ENCODE data around the gene PSD.

Gene PSD

DNA sequence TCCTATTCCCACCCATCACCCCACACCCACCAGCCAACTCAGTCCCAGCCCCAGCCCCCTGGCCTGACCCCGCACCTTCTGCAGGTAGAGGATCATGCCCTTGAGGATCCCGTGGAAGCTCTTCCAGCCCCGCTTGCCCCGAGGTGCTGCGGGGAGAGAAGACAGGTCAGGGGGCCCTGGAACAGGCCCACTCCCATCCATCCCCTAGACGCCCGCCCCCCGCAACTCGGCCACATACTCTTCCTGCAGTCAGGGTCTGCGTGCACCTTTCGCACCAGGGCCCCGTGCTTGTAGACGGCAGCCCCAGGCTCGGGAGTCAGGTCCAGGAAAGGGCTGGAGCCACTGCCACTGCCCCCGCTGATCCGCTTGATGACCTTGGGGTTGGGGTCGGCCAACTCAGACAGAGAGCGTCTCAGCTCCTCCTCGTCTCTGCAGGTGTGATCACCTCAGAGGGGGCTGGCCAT, 13.4 kb downstream of the PSD start:
- H3K9me3 ChIP-seq (ENCODE audit: control insufficient read depth, insufficient read depth, low read depth, low read length): no peaks in the 10 kb centered on the region
- POLR2A ChIA-PET: interaction anchor here (2.1 kb wide), 1 partner anchor 15 kb away, joined by 8 read pairs; the partner anchor contains the start of gene FBXL15
- peaks cover 0 to 13% of the 10 kb centered on the region in 2 experiments; a peak in 1 of 3 replicates for H3K36me3 ChIP-seq (ENCODE audit: control insufficient read depth in 2 of 2, insufficient read depth in 1 of 2, low read length in 2 of 2)
- CTCF ChIA-PET: interaction anchor here (0.7 to 7.2 kb wide), 6 partner anchors 8 to 235 kb away, joined by 3 to 41 read pairs (median 10); no protein-coding TSS in a partner anchor
- H3K4me3 ChIP-seq (ENCODE audit: low read depth, low read length): no peak overlapping the region
- H3K4me1 ChIP-seq (ENCODE audit: control insufficient read depth, insufficient read depth, low read length): no peaks in the 10 kb centered on the region; the same call in 1 of the 2 replicates
- H3K27ac ChIP-seq (ENCODE audit: extremely low read depth, low read depth, low read length): no peak overlapping the region
- TF ChIP-seq ZNF558 (tag by site-specific recombination; IDR thresholded peaks at IDR 0.05) (no peak), BCL11B (tag by site-specific recombination; IDR thresholded peaks at IDR 0.05; ENCODE audit: low read depth) (no peak), REPIN1 (tag by site-specific recombination; IDR thresholded peaks at IDR 0.05; ENCODE audit: low read depth) (no peak), ZFP37 (tag by site-specific recombination; IDR thresholded peaks at IDR 0.05) (no peak), ZNF354C (tag by site-specific recombination; IDR thresholded peaks at IDR 0.05; ENCODE audit: borderline replicate concordance, low read depth) (no peak), SP2 (tag by site-specific recombination; IDR thresholded peaks at IDR 0.05) (no peak)
- TF ChIP-seq, protein P1, sequence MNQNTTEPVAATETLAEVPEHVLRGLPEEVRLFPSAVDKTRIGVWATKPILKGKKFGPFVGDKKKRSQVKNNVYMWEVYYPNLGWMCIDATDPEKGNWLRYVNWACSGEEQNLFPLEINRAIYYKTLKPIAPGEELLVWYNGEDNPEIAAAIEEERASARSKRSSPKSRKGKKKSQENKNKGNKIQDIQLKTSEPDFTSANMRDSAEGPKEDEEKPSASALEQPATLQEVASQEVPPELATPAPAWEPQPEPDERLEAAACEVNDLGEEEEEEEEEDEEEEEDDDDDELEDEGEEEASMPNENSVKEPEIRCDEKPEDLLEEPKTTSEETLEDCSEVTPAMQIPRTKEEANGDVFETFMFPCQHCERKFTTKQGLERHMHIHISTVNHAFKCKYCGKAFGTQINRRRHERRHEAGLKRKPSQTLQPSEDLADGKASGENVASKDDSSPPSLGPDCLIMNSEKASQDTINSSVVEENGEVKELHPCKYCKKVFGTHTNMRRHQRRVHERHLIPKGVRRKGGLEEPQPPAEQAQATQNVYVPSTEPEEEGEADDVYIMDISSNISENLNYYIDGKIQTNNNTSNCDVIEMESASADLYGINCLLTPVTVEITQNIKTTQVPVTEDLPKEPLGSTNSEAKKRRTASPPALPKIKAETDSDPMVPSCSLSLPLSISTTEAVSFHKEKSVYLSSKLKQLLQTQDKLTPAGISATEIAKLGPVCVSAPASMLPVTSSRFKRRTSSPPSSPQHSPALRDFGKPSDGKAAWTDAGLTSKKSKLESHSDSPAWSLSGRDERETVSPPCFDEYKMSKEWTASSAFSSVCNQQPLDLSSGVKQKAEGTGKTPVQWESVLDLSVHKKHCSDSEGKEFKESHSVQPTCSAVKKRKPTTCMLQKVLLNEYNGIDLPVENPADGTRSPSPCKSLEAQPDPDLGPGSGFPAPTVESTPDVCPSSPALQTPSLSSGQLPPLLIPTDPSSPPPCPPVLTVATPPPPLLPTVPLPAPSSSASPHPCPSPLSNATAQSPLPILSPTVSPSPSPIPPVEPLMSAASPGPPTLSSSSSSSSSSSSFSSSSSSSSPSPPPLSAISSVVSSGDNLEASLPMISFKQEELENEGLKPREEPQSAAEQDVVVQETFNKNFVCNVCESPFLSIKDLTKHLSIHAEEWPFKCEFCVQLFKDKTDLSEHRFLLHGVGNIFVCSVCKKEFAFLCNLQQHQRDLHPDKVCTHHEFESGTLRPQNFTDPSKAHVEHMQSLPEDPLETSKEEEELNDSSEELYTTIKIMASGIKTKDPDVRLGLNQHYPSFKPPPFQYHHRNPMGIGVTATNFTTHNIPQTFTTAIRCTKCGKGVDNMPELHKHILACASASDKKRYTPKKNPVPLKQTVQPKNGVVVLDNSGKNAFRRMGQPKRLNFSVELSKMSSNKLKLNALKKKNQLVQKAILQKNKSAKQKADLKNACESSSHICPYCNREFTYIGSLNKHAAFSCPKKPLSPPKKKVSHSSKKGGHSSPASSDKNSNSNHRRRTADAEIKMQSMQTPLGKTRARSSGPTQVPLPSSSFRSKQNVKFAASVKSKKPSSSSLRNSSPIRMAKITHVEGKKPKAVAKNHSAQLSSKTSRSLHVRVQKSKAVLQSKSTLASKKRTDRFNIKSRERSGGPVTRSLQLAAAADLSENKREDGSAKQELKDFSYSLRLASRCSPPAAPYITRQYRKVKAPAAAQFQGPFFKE (tag by site-specific recombination; IDR thresholded peaks at IDR 0.05; ENCODE audit: borderline replicate concordance): no peak
- TF ChIP-seq, protein P2, sequence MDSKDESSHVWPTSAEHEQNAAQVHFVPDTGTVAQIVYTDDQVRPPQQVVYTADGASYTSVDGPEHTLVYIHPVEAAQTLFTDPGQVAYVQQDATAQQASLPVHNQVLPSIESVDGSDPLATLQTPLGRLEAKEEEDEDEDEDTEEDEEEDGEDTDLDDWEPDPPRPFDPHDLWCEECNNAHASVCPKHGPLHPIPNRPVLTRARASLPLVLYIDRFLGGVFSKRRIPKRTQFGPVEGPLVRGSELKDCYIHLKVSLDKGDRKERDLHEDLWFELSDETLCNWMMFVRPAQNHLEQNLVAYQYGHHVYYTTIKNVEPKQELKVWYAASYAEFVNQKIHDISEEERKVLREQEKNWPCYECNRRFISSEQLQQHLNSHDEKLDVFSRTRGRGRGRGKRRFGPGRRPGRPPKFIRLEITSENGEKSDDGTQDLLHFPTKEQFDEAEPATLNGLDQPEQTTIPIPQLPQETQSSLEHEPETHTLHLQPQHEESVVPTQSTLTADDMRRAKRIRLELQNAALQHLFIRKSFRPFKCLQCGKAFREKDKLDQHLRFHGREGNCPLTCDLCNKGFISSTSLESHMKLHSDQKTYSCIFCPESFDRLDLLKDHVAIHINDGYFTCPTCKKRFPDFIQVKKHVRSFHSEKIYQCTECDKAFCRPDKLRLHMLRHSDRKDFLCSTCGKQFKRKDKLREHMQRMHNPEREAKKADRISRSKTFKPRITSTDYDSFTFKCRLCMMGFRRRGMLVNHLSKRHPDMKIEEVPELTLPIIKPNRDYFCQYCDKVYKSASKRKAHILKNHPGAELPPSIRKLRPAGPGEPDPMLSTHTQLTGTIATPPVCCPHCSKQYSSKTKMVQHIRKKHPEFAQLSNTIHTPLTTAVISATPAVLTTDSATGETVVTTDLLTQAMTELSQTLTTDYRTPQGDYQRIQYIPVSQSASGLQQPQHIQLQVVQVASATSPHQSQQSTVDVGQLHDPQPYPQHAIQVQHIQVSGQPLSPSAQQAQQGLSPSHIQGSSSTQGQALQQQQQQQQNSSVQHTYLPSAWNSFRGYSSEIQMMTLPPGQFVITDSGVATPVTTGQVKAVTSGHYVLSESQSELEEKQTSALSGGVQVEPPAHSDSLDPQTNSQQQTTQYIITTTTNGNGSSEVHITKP (tag by site-specific recombination; IDR thresholded peaks at IDR 0.05): no peak
- TF ChIP-seq, protein P3, sequence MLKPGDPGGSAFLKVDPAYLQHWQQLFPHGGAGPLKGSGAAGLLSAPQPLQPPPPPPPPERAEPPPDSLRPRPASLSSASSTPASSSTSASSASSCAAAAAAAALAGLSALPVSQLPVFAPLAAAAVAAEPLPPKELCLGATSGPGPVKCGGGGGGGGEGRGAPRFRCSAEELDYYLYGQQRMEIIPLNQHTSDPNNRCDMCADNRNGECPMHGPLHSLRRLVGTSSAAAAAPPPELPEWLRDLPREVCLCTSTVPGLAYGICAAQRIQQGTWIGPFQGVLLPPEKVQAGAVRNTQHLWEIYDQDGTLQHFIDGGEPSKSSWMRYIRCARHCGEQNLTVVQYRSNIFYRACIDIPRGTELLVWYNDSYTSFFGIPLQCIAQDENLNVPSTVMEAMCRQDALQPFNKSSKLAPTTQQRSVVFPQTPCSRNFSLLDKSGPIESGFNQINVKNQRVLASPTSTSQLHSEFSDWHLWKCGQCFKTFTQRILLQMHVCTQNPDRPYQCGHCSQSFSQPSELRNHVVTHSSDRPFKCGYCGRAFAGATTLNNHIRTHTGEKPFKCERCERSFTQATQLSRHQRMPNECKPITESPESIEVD (tag by site-specific recombination; IDR thresholded peaks at IDR 0.05): no peak
- TF ChIP-seq, protein P4, sequence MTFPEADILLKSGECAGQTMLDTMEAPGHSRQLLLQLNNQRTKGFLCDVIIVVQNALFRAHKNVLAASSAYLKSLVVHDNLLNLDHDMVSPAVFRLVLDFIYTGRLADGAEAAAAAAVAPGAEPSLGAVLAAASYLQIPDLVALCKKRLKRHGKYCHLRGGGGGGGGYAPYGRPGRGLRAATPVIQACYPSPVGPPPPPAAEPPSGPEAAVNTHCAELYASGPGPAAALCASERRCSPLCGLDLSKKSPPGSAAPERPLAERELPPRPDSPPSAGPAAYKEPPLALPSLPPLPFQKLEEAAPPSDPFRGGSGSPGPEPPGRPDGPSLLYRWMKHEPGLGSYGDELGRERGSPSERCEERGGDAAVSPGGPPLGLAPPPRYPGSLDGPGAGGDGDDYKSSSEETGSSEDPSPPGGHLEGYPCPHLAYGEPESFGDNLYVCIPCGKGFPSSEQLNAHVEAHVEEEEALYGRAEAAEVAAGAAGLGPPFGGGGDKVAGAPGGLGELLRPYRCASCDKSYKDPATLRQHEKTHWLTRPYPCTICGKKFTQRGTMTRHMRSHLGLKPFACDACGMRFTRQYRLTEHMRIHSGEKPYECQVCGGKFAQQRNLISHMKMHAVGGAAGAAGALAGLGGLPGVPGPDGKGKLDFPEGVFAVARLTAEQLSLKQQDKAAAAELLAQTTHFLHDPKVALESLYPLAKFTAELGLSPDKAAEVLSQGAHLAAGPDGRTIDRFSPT (tag by site-specific recombination; IDR thresholded peaks at IDR 0.05): no peak
- TF ChIP-seq, protein P5, sequence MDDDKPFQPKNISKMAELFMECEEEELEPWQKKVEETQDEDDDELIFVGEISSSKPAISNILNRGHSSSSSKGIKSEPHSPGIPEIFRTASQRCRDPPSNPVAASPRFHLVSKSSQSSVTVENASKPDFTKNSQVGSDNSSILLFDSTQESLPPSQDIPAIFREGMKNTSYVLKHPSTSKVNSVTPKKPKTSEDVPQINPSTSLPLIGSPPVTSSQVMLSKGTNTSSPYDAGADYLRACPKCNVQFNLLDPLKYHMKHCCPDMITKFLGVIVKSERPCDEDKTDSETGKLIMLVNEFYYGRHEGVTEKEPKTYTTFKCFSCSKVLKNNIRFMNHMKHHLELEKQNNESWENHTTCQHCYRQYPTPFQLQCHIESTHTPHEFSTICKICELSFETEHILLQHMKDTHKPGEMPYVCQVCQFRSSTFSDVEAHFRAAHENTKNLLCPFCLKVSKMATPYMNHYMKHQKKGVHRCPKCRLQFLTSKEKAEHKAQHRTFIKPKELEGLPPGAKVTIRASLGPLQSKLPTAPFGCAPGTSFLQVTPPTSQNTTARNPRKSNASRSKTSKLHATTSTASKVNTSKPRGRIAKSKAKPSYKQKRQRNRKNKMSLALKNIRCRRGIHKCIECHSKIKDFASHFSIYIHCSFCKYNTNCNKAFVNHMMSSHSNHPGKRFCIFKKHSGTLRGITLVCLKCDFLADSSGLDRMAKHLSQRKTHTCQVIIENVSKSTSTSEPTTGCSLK (tag by site-specific recombination; IDR thresholded peaks at IDR 0.05): no peak

Data from HEK293 (cell line).